ENCODE data around the gene RTL1.

Gene RTL1

GRCh38 chr14:100910888-100911664, 7.6 kb upstream of the RTL1 start:
- no peak for DNase-seq
- Histone ChIP-seq H3K9me3 (ENCODE audit: insufficient read depth, low read length, severe bottlenecking) (no peaks in the 10 kb centered on the region), H3K36me3 (ENCODE audit: insufficient read depth, low read length) (no peaks in the 10 kb centered on the region), H3K4me3 (ENCODE audit: low read depth in 1 of 2, low read length in 2 of 2) (no peak overlapping the region), H3K4me2 (ENCODE audit: insufficient read depth, low read length) (no peak overlapping the region), H3K79me2 (ENCODE audit: insufficient read depth, low read length) (no peaks in the 10 kb centered on the region), H3K9ac (ENCODE audit: low read depth, low read length) (no peak overlapping the region), H3K27ac (ENCODE audit: low read length) (no peak overlapping the region), H3K27me3 (ENCODE audit: insufficient read depth, low read length, poor library complexity) (peaks cover 11% of the 10 kb centered on the region), H3K4me1 (ENCODE audit: insufficient read depth, low read length) (no peaks in the 10 kb centered on the region), H4K20me1 (ENCODE audit: insufficient read depth, low read length) (no peaks in the 10 kb centered on the region), H2AFZ (ENCODE audit: low read depth, low read length) (no peak overlapping the region)
- peak; percentile 47; the same call in 2 of the 3 replicates for ATAC-seq (ENCODE audit: insufficient read depth, low read depth)
- TF ChIP-seq EZH2 (IDR thresholded peaks at IDR 0.05; ENCODE audit: borderline replicate concordance, low read depth, low read length, severe bottlenecking) (no peak), CTCF (IDR thresholded peaks at IDR 0.05; ENCODE audit: borderline replicate concordance, extremely low read depth, low read length, poor library complexity, severe bottlenecking) (no peak)

DNA sequence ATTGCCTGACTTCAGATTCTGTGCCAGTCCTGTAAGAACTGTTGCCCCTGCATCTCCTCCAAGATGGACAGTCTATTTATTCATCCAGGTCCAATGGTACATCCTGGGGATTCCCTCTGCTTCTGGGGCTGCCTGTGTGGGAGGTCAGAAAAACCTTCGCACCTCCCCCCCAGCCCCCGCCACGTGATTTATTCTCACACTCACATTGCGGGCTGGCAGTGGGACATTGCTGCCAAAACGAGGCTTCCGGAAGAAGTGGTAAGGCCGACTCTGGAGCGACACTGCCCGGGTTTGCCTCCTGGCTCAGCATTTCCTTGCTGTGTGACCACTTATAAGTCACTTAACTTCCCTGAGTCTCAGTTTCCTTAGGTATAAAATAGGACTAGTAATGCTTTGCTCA, 5.9 kb upstream of the RTL1 start:
- H3K27ac ChIP-seq (ENCODE audit: low read length): no peak overlapping the region
- H3K79me2 ChIP-seq (ENCODE audit: insufficient read depth, low read length): no peaks in the 10 kb centered on the region
- DNase-seq (no peak), ATAC-seq (ENCODE audit: insufficient read depth, low read depth) (no peak)
- no peak overlapping the region for H2AFZ ChIP-seq (ENCODE audit: low read depth, low read length)
- no peaks in the 10 kb centered on the region for H3K4me1 ChIP-seq (ENCODE audit: insufficient read depth, low read length)
- no peak overlapping the region for H3K4me3 ChIP-seq (ENCODE audit: low read depth in 1 of 2, low read length in 2 of 2)
- H4K20me1 ChIP-seq (ENCODE audit: insufficient read depth, low read length): no peaks in the 10 kb centered on the region
- TF ChIP-seq EZH2 (IDR thresholded peaks at IDR 0.05; ENCODE audit: borderline replicate concordance, low read depth, low read length, severe bottlenecking): no peak
- TF ChIP-seq CTCF (IDR thresholded peaks at IDR 0.05; ENCODE audit: borderline replicate concordance, extremely low read depth, low read length, poor library complexity, severe bottlenecking): no peak
- H3K4me2 ChIP-seq (ENCODE audit: insufficient read depth, low read length): no peak overlapping the region
- H3K9me3 ChIP-seq (ENCODE audit: insufficient read depth, low read length, severe bottlenecking): no peaks in the 10 kb centered on the region
- H3K27me3 ChIP-seq (ENCODE audit: insufficient read depth, low read length, poor library complexity): peaks cover 5% of the 10 kb centered on the region
- no peaks in the 10 kb centered on the region for H3K36me3 ChIP-seq (ENCODE audit: insufficient read depth, low read length)
- H3K9ac ChIP-seq (ENCODE audit: low read depth, low read length): no peak overlapping the region

DNA sequence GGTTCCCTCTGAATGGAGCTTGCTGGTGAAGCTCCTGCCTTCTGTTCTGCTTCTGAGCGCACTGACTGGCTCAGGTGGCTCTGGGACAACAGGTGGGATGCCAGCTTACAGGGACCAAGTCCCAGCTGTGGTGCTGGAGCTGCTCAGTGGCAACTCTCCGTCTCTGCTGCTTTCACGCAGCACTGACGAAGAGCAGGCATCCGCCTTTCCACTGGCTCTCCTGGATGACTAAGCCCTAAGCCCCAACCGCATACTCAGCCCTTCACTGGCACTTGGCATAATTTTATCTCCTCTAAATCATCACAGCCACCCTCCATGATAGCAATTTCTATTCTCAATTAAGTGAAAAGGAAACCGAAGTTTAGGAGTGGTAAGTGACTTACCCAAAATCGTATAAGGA, 3.7 kb upstream of the RTL1 start:
- DNase-seq (no peak), ATAC-seq (ENCODE audit: insufficient read depth, low read depth) (no peak)
- no peak overlapping the region for H3K27ac ChIP-seq (ENCODE audit: low read length)
- no peaks in the 10 kb centered on the region for H3K9me3 ChIP-seq (ENCODE audit: insufficient read depth, low read length, severe bottlenecking)
- H3K4me2 ChIP-seq (ENCODE audit: insufficient read depth, low read length): no peak overlapping the region
- no peaks in the 10 kb centered on the region for H4K20me1 ChIP-seq (ENCODE audit: insufficient read depth, low read length)
- H3K4me1 ChIP-seq (ENCODE audit: insufficient read depth, low read length): no peaks in the 10 kb centered on the region
- no peaks in the 10 kb centered on the region for H3K36me3 ChIP-seq (ENCODE audit: insufficient read depth, low read length)
- H3K79me2 ChIP-seq (ENCODE audit: insufficient read depth, low read length): no peaks in the 10 kb centered on the region
- TF ChIP-seq EZH2 (IDR thresholded peaks at IDR 0.05; ENCODE audit: borderline replicate concordance, low read depth, low read length, severe bottlenecking) (no peak), CTCF (IDR thresholded peaks at IDR 0.05; ENCODE audit: borderline replicate concordance, extremely low read depth, low read length, poor library complexity, severe bottlenecking) (no peak)
- no peak overlapping the region for H3K4me3 ChIP-seq (ENCODE audit: low read depth in 1 of 2, low read length in 2 of 2)
- H2AFZ ChIP-seq (ENCODE audit: low read depth, low read length): no peak overlapping the region
- H3K9ac ChIP-seq (ENCODE audit: low read depth, low read length): no peak overlapping the region
- peaks cover 6% of the 10 kb centered on the region for H3K27me3 ChIP-seq (ENCODE audit: insufficient read depth, low read length, poor library complexity)

Measured in DND-41 (cell line).